K562 (cell line): ENCODE measurements around the gene CCDC13. TPM values are rescaled to one million over a fixed set of nuclear protein-coding genes. Genes with fewer than 3 reads are reported as not detected.

ENCODE experiments used
- ATAC-seq: fragments of 200-7000 bp; cut with Tn5 transposase; 3 replicates; pipeline ENCODE4 v1.9.1; 2020; ENCODE audit warnings: moderate library complexity
- BruUV-seq: library from RNA; stranded (reverse); fragments of 400-500 nt; replicated peaks from 2 replicates; lab custom pipeline; 2021; lab: Mats Ljungman, UMichigan
- CTCF ChIA-PET: fragments of 300-600 bp; formaldehyde crosslinking; extraction: SDS; loops from one replicate; lab custom pipeline; 2021; ENCODE audit warnings: low intra/inter-chr PET ratio; lab: Yijun Ruan, JAX
- POLR2A ChIA-PET: fragments of 300-600, 350-650 bp; sonication (Branson Sonifier 250); formaldehyde crosslinking; extraction: SDS; loops from one replicate; lab custom pipeline; 2021; ENCODE audit warnings: antibody characterized with exemption, inconsistent platforms; lab: Yijun Ruan, JAX
- DNase-seq, 4 experiments: peaks; one replicate each; pipeline versions ENCODE4 v3.0.0 to v3.0.0-alpha.2; 2011 to 2018; ENCODE audit warnings: low spot score in 3 of 4, mixed read lengths in 3 of 4; ENCODE audit errors: extremely low read depth in 1 of 4
- FAIRE-seq: peaks from 2 replicates; lab custom pipeline; 2011; peaks lifted over from hg19 to GRCh38; lab: Jason Lieb, UNC
- H2AFZ ChIP-seq: 2 replicates; pipeline ENCODE4 v1.6.0; 2011; ENCODE audit warnings: low read depth, low read length, control low read depth, inconsistent platforms
- H3K27ac ChIP-seq: fragments of 200-600 bp; 3 replicates; pipeline ENCODE4 v1.8.0; 2011; ENCODE audit warnings: low read depth, mild to moderate bottlenecking, control low read depth, inconsistent platforms, low read length, moderate library complexity, mixed read lengths; ENCODE audit errors: extremely low read depth
- H3K27me3 ChIP-seq, 2 experiments: fragments of 300-600 bp in 1 of 2; 2 replicates in 1 of 2; 3 replicates in 1 of 2; pipeline versions ENCODE4 v1.6.0 to v1.8.0; 2011; ENCODE audit warnings: inconsistent platforms in 2 of 2, low read length in 2 of 2, mild to moderate bottlenecking in 1 of 2, mixed read lengths in 1 of 2, moderate library complexity in 1 of 2; ENCODE audit not compliant: control insufficient read depth in 2 of 2, insufficient read depth in 2 of 2
- H3K36me3 ChIP-seq: fragments of 300-600 bp; 3 replicates; pipeline ENCODE4 v1.8.0; 2011; ENCODE audit warnings: mild to moderate bottlenecking, low read length, inconsistent platforms; ENCODE audit not compliant: control insufficient read depth, insufficient read depth
- H3K4me1 ChIP-seq, 2 experiments: fragments of 200-600 bp in 1 of 2; replicated peaks in 1 of 2; 2 replicates in 1 of 2; 3 replicates in 1 of 2; pipeline versions ENCODE4 v1.5.1 to v1.8.0; 2011; ENCODE audit warnings: inconsistent platforms in 2 of 2, low read length in 2 of 2, mild to moderate bottlenecking in 1 of 2, mixed read lengths in 1 of 2, moderate library complexity in 1 of 2; ENCODE audit not compliant: control insufficient read depth in 2 of 2, insufficient read depth in 2 of 2
- H3K4me2 ChIP-seq: 2 replicates; pipeline ENCODE4 v1.6.1; 2011; ENCODE audit warnings: low read length, control low read depth, inconsistent platforms, mixed read lengths; ENCODE audit not compliant: insufficient read depth
- H3K4me3 ChIP-seq: fragments of 200-600 bp; sonication (generic), shearing (Covaris generic); 2 replicates; pipeline ENCODE4 v1.5.1; 2016; ENCODE audit warnings: control low read depth, inconsistent platforms
- H3K79me2 ChIP-seq: fragments of 200-600 bp; 3 replicates; pipeline ENCODE4 v1.8.0; 2011; ENCODE audit warnings: low read length, inconsistent platforms; ENCODE audit not compliant: control insufficient read depth, insufficient read depth
- H3K9ac ChIP-seq, 2 experiments: 2 replicates each; pipeline versions ENCODE4 v1.6.0 to v1.6.1; 2011; ENCODE audit warnings: low read depth in 2 of 2, low read length in 2 of 2, control low read depth in 1 of 2, inconsistent platforms in 1 of 2, mild to moderate bottlenecking in 1 of 2, mixed read lengths in 1 of 2; ENCODE audit not compliant: insufficient read depth in 1 of 2
- H3K9me1 ChIP-seq: one replicate; pipeline ENCODE4 v1.6.0; 2011; ENCODE audit warnings: inconsistent platforms, mild to moderate bottlenecking, low read length, moderate library complexity; ENCODE audit not compliant: control insufficient read depth, insufficient read depth
- H3K9me3 ChIP-seq: replicated peaks from 2 replicates; pipeline ENCODE4 v1.5.1; 2011; ENCODE audit warnings: low read depth, low read length, inconsistent platforms; ENCODE audit not compliant: control insufficient read depth, insufficient read depth
- H4K20me1 ChIP-seq: replicated peaks from 2 replicates; pipeline ENCODE4 v1.6.1; 2011; ENCODE audit warnings: low read length, inconsistent platforms, mixed read lengths; ENCODE audit not compliant: control insufficient read depth, insufficient read depth
- ELK1 ChIP-seq: sonication (generic); formaldehyde crosslinking; IDR thresholded peaks from 2 replicates; pipeline ENCODE4 v1.8.1; 2022; ENCODE audit warnings: missing genetic modification reagents
- GABPA ChIP-seq: fragments of 200-800 bp; sonication (Bioruptor generic); conservative IDR thresholded peaks from 2 replicates; pipeline ENCODE4 v1.6.1; 2016; ENCODE audit warnings: low read depth, missing genetic modification characterization, missing compliant biosample characterization
- RBM22 ChIP-seq: fragments of 200-400 bp; formaldehyde crosslinking; IDR thresholded peaks from 2 replicates; pipeline ENCODE4 v1.6.1; 2018; ENCODE audit warnings: low read length, low read depth; ENCODE audit not compliant: poor library complexity, severe bottlenecking
- RREB1 ChIP-seq: fragments of 250-450 bp; sonication (Bioruptor Pico); IDR thresholded peaks from 2 replicates; pipeline ENCODE4 v1.4.0; 2020
- TAF9B ChIP-seq: fragments of 450-650 bp; IDR thresholded peaks from 2 replicates; pipeline ENCODE4 v1.6.1; 2018; ENCODE audit warnings: mild to moderate bottlenecking; ENCODE audit not compliant: partially characterized antibody
- ZNF174 ChIP-seq: fragments of 250-450 bp; sonication (Bioruptor Pico); IDR thresholded peaks from 2 replicates; pipeline ENCODE4 v1.4.0; 2020; ENCODE audit warnings: mild to moderate bottlenecking
- ZNF274 ChIP-seq: IDR thresholded peaks from 2 replicates; pipeline ENCODE4 v1.6.1; 2011; ENCODE audit warnings: low read depth, mild to moderate bottlenecking, low read length, moderate library complexity, borderline replicate concordance
- ZNF507 ChIP-seq: conservative IDR thresholded peaks from 2 replicates; pipeline ENCODE4 v1.6.1; 2017; ENCODE audit warnings: missing genetic modification characterization, missing compliant biosample characterization
- ZNF583 ChIP-seq: fragments of 250-450 bp; sonication (Bioruptor Pico); IDR thresholded peaks from 2 replicates; pipeline ENCODE4 v1.4.0; 2020
- ZNF717 ChIP-seq: fragments of 250-450 bp; sonication (Bioruptor Pico); IDR thresholded peaks from 2 replicates; pipeline ENCODE4 v1.5.0; 2021
- WGBS: fragments of 100-300 bp; shearing (Covaris generic); methylation state at CpG from one replicate; pipeline ENCODE4 v1.1.6; 2016; ENCODE audit warnings: low coverage, mixed read lengths; ENCODE audit not compliant: insufficient coverage; ENCODE audit errors: missing lambda C conversion rate; 5-methylcytosine and 5-hydroxymethylcytosine counted together
- in situ Hi-C: fragments of 300-500 bp; cut with MboI; formaldehyde crosslinking; loops from 4 replicates; pipeline ENCODE4 v1.15.0; 2018; ENCODE audit warnings: inconsistent platforms, mixed read lengths
- intact Hi-C: fragments of 100-400 bp; cut with micrococcal nuclease; formaldehyde crosslinking; loops from 2 replicates; pipeline ENCODE4 v1.14.2; 2022
- polyA plus RNA-seq, 8 experiments: library from polyadenylated mRNA; depleted of rRNA in 4 of 8; stranded (reverse) in 5 of 8; unstranded in 3 of 8; fragments of >200 nt; fragmentation: Nextera tagmentation in 2 of 8; fragmentation: Illumina TruSeq in 1 of 8; extraction: Ambion mirVana in 2 of 8; extraction: Trizol in 1 of 8; gene quantifications; 2 replicates each; pipeline versions ENCODE4 v1.2.1 to v1.2.3, GENCODE V29; 2011 to 2014; ENCODE audit warnings: inconsistent platforms in 1 of 8, missing spikeins in 1 of 8
- total RNA-seq, 7 experiments: library from RNA; depleted of rRNA in 6 of 7; stranded (reverse); fragments of >200 nt in 6 of 7; fragmentation: Illumina TruSeq in 2 of 7; extraction: Trizol in 2 of 7; gene quantifications; 2 replicates each; pipeline versions ENCODE4 v1.2.1 to v1.2.3, GENCODE V29; 2011 to 2021; ENCODE audit warnings: low replicate concordance in 1 of 7

The CCDC13 gene
- total and polyA plus RNA-seq, 9 of the 15 experiments (the other 6 are each of a cell fraction or from before 2014, with no cell fraction given): 0.20 to 0.70 (median 0.48) TPM; not detected in 2

GRCh38 chr3:42728056-42728455 lies 45.0 kb downstream of the CCDC13 start:
- FAIRE-seq: peak; percentile 6
- no peak for TF ChIP-seq ZNF583 (CRISPR knock-in tag)
- no peak for TF ChIP-seq GABPA
- no peak for TF ChIP-seq ZNF174 (CRISPR knock-in tag)
- no peak for TF ChIP-seq ZNF274
- TF ChIP-seq ZNF717 (CRISPR knock-in tag): no peak
- no peak for TF ChIP-seq ELK1 (CRISPR knock-in tag)
- no peak for TF ChIP-seq TAF9B
- TF ChIP-seq ZNF507: no peak
- TF ChIP-seq RBM22: no peak
- TF ChIP-seq RREB1 (CRISPR knock-in tag): no peak
- TF ChIP-seq, all 486 proteins: peak for 0
- CTCF ChIA-PET: no interaction called here

More at GRCh38 chr3:42728056-42728455, 45.0 kb downstream of the CCDC13 start:
- Histone ChIP-seq H3K4me1 (no peaks in the 10 kb centered on the region), H3K9me3 (0 out of 2 replicates have a peak, but pooled peaks cover 2% of the 10 kb centered on the region), H3K27ac (no peak overlapping the region), H3K27me3 (peaks cover 15 to 19% of the 10 kb centered on the region in 2 experiments; a peak in 3 of 5 replicates), H3K4me2 (no peak overlapping the region), H3K4me3 (no peak overlapping the region), H3K36me3 (no peaks in the 10 kb centered on the region), H4K20me1 (no peaks in the 10 kb centered on the region), H3K9me1 (no peaks in the 10 kb centered on the region), H2AFZ (no peak overlapping the region), H3K9ac (no peak overlapping the region), H3K79me2 (no peaks in the 10 kb centered on the region)
- no TSS peak for BruUV-seq
- WGBS: 2% methylated on average over 3 of the region's 3 CpGs
- POLR2A ChIA-PET: no interaction called here
- DNase-seq (no peak), ATAC-seq (peak; percentile 40; the same call in 2 of the 3 replicates)
- in situ Hi-C loops: no loop called here
- intact Hi-C loops: no loop called here
